Duodenal mucosa (tissue), 2 donors: ENCODE measurements around the gene LCN2.

ENCODE experiments used
- H3K27ac ChIP-seq: one replicate; pipeline ENCODE4 v1.7.0; 2013; ENCODE audit warnings: low read depth, low read length
- H3K27me3 ChIP-seq, 2 donors: one replicate each; pipeline ENCODE4 v1.7.0; 2013; ENCODE audit warnings: low read length in 2 of 2, control low read depth in 1 of 2; ENCODE audit not compliant: insufficient read depth in 2 of 2, control insufficient read depth in 1 of 2
- H3K36me3 ChIP-seq, 2 donors: one replicate each; pipeline ENCODE4 v1.7.0; 2013; ENCODE audit warnings: low read length in 2 of 2, control low read depth in 1 of 2; ENCODE audit not compliant: insufficient read depth in 2 of 2, control insufficient read depth in 1 of 2
- H3K4me1 ChIP-seq, 2 donors: one replicate each; pipeline ENCODE4 v1.7.0; 2013; ENCODE audit warnings: low read length in 2 of 2, control low read depth in 1 of 2; ENCODE audit not compliant: insufficient read depth in 2 of 2, control insufficient read depth in 1 of 2
- H3K4me3 ChIP-seq, 2 donors: one replicate each; pipeline ENCODE4 v1.7.0; 2013; ENCODE audit warnings: low read length in 2 of 2, low read depth in 1 of 2
- H3K9ac ChIP-seq, 2 donors: one replicate each; pipeline ENCODE4 v1.7.0; 2013; ENCODE audit warnings: low read length in 2 of 2, low read depth in 1 of 2
- H3K9me3 ChIP-seq, 2 donors: one replicate each; pipeline ENCODE4 v1.7.0; 2013; ENCODE audit warnings: low read length in 2 of 2, control low read depth in 1 of 2; ENCODE audit not compliant: control insufficient read depth in 1 of 2

Gene LCN2

GRCh38 chr9:128121466-128121810, 27.8 kb upstream of the LCN2 start:
- no peak overlapping the region for H3K4me3 ChIP-seq
- H3K9ac ChIP-seq = no peak overlapping the region
- peaks cover 17 to 40% of the 10 kb centered on the region in 2 donors for H3K36me3 ChIP-seq
- peaks cover 22 to 24% of the 10 kb centered on the region in 2 donors for H3K4me1 ChIP-seq
- no peaks in the 10 kb centered on the region for H3K9me3 ChIP-seq
- H3K27me3 ChIP-seq = no peaks in the 10 kb centered on the region
- H3K27ac ChIP-seq = no peak overlapping the region

GRCh38 chr9:128121924-128122808, 27.1 kb upstream of the LCN2 start:
- H3K4me3 ChIP-seq = no peak overlapping the region
- no peaks in the 10 kb centered on the region for H3K27me3 ChIP-seq
- H3K27ac ChIP-seq = no peak overlapping the region
- H3K36me3 ChIP-seq = peaks cover 17 to 40% of the 10 kb centered on the region in 2 donors
- peaks cover 20 to 22% of the 10 kb centered on the region in 2 donors for H3K4me1 ChIP-seq
- H3K9me3 ChIP-seq = no peaks in the 10 kb centered on the region
- no peak overlapping the region for H3K9ac ChIP-seq

- Histone ChIP-seq H3K9ac (no peak overlapping the region), H3K36me3 (peaks cover 17 to 40% of the 10 kb centered on the region in 2 donors), H3K4me1 (peaks cover 17 to 20% of the 10 kb centered on the region in 2 donors)
These were observed 26.5 kb upstream of the LCN2 start for GRCh38 chr9:128122809-128123175.

GRCh38 chr9:128123451-128124080, 25.7 kb upstream of the LCN2 start:
- H3K27ac ChIP-seq = no peak overlapping the region
- H3K4me3 ChIP-seq = no peak overlapping the region
- no peaks in the 10 kb centered on the region for H3K9me3 ChIP-seq
- peaks cover 17 to 40% of the 10 kb centered on the region in 2 donors for H3K36me3 ChIP-seq
- peaks cover 17 to 18% of the 10 kb centered on the region in 2 donors for H3K4me1 ChIP-seq
- H3K27me3 ChIP-seq = no peaks in the 10 kb centered on the region
- no peak overlapping the region for H3K9ac ChIP-seq

More at GRCh38 chr9:128122809-128123175, 26.5 kb upstream of the LCN2 start:
- H3K27ac ChIP-seq = no peak overlapping the region
- no peak overlapping the region for H3K4me3 ChIP-seq
- H3K27me3 ChIP-seq = no peaks in the 10 kb centered on the region
- no peaks in the 10 kb centered on the region for H3K9me3 ChIP-seq

- Histone ChIP-seq H3K27ac (no peak overlapping the region), H3K4me3 (no peak overlapping the region), H3K9me3 (no peaks in the 10 kb centered on the region), H3K36me3 (peaks cover 17 to 40% of the 10 kb centered on the region in 2 donors), H3K27me3 (no peaks in the 10 kb centered on the region), H3K4me1 (peaks cover 23 to 25% of the 10 kb centered on the region in 2 donors), H3K9ac (no peak overlapping the region)
These were observed 24.8 kb upstream of the LCN2 start for GRCh38 chr9:128124451-128124850.

GRCh38 chr9:128124873-128125579, 24.2 kb upstream of the LCN2 start:
- H3K4me3 ChIP-seq = no peak overlapping the region
- no peaks in the 10 kb centered on the region for H3K9me3 ChIP-seq
- H3K36me3 ChIP-seq = peaks cover 17 to 40% of the 10 kb centered on the region in 2 donors
- H3K27me3 ChIP-seq = no peaks in the 10 kb centered on the region
- no peak overlapping the region for H3K9ac ChIP-seq
- H3K27ac ChIP-seq = no peak overlapping the region
- peaks cover 23 to 25% of the 10 kb centered on the region in 2 donors for H3K4me1 ChIP-seq

GRCh38 chr9:128125580-128126354, 23.5 kb upstream of the LCN2 start:
- peaks cover 23 to 25% of the 10 kb centered on the region in 2 donors for H3K4me1 ChIP-seq
- no peaks in the 10 kb centered on the region for H3K27me3 ChIP-seq
- no peak overlapping the region for H3K27ac ChIP-seq
- H3K4me3 ChIP-seq = peak overlapping the region; percentile 28 to 37
- H3K36me3 ChIP-seq = peaks cover 14 to 33% of the 10 kb centered on the region in 2 donors
- H3K9me3 ChIP-seq = no peaks in the 10 kb centered on the region
- H3K9ac ChIP-seq = peak overlapping the region; percentile 9 to 36

GRCh38 chr9:128127568-128127989, 21.7 kb upstream of the LCN2 start, which contains the start of gene PTGES2:
PTGES2 (minus strand) TSS chr9:128127729; CDS start chr9:128127717, 12 bp downstream.
- H3K36me3 ChIP-seq = peaks cover 9 to 20% of the 10 kb centered on the region in 2 donors
- H3K4me1 ChIP-seq = peaks cover 23 to 25% of the 10 kb centered on the region in 2 donors
- peak within 1 kb of the TSS; percentile 94 to 95 for H3K4me3 ChIP-seq
- H3K9ac ChIP-seq = peak within 1 kb of the TSS; percentile 90 to 95
- H3K27ac ChIP-seq = peak within 1 kb of the TSS; percentile 99
- H3K27me3 ChIP-seq = no peaks in the 10 kb centered on the region
- H3K9me3 ChIP-seq = no peaks in the 10 kb centered on the region

- H3K9me3 ChIP-seq = no peaks in the 10 kb centered on the region
- no peaks in the 10 kb centered on the region for H3K27me3 ChIP-seq
- peak overlapping the region; percentile 90 to 95 for H3K9ac ChIP-seq
- peaks cover 23 to 25% of the 10 kb centered on the region in 2 donors for H3K4me1 ChIP-seq
- H3K36me3 ChIP-seq = peaks cover 5 to 15% of the 10 kb centered on the region in 2 donors
- H3K27ac ChIP-seq = peak overlapping the region; percentile 99
- peak overlapping the region; percentile 94 to 95 for H3K4me3 ChIP-seq
These were observed 21.0 kb upstream of the LCN2 start for GRCh38 chr9:128127990-128128835.
